Neuronal stem cell (in vitro differentiated cells): Measurements from ENCODE around the gene TMEM178A.
A peak's percentile ranks its signal among the peaks of the same experiment; 100 is the strongest.

ENCODE experiments used
- DNase-seq: peaks from one replicate; pipeline ENCODE4 v3.0.0-alpha.2; 2013; ENCODE audit warnings: low spot score
- H2AFZ ChIP-seq: one replicate; pipeline ENCODE4 v1.6.1; 2013; ENCODE audit warnings: mild to moderate bottlenecking, low read length, inconsistent platforms
- H2AK5ac ChIP-seq: 2 replicates; pipeline ENCODE4 v1.6.1; 2013; ENCODE audit warnings: low read depth, mild to moderate bottlenecking, inconsistent platforms, low read length, moderate library complexity, mixed read lengths
- H2BK120ac ChIP-seq: 2 replicates; pipeline ENCODE4 v1.6.1; 2013; ENCODE audit warnings: low read depth, mild to moderate bottlenecking, inconsistent platforms, low read length, moderate library complexity, mixed read lengths
- H2BK12ac ChIP-seq: one replicate; pipeline ENCODE4 v1.6.1; 2013; ENCODE audit warnings: low read length, inconsistent platforms
- H2BK15ac ChIP-seq: 2 replicates; pipeline ENCODE4 v1.6.1; 2013; ENCODE audit warnings: mild to moderate bottlenecking, low read length, inconsistent platforms, mixed read lengths
- H2BK5ac ChIP-seq: one replicate; pipeline ENCODE4 v1.6.1; 2013; ENCODE audit warnings: inconsistent platforms, mild to moderate bottlenecking, low read length, moderate library complexity
- H3K14ac ChIP-seq: one replicate; pipeline ENCODE4 v1.6.1; 2013; ENCODE audit warnings: low read length, inconsistent platforms
- H3K18ac ChIP-seq: 2 replicates; pipeline ENCODE4 v1.6.1; 2013; ENCODE audit warnings: low read length, inconsistent platforms
- H3K23ac ChIP-seq: 2 replicates; pipeline ENCODE4 v1.6.1; 2013; ENCODE audit warnings: low read depth, mild to moderate bottlenecking, mixed read lengths, low read length, inconsistent platforms; ENCODE audit not compliant: poor library complexity
- H3K27ac ChIP-seq: replicated peaks from 3 replicates; pipeline ENCODE4 v1.5.1; 2013; ENCODE audit warnings: low read length, inconsistent platforms
- H3K27me3 ChIP-seq, 3 experiments: 2 replicates each; pipeline ENCODE4 v1.6.1; 2013; ENCODE audit warnings: low read length in 3 of 3, mild to moderate bottlenecking in 2 of 3, inconsistent platforms in 1 of 3, low read depth in 1 of 3, mixed read lengths in 1 of 3, moderate library complexity in 1 of 3; ENCODE audit not compliant: control insufficient read depth in 3 of 3, insufficient read depth in 3 of 3
- H3K36me3 ChIP-seq, 2 donors: replicated peaks in 1 of 2; 2 replicates each; pipeline ENCODE4 v1.6.1; 2013; ENCODE audit warnings: low read length in 2 of 2; ENCODE audit not compliant: control insufficient read depth in 2 of 2, insufficient read depth in 2 of 2
- H3K4ac ChIP-seq: 2 replicates; pipeline ENCODE4 v1.6.1; 2013; ENCODE audit warnings: inconsistent platforms, mild to moderate bottlenecking, low read length, moderate library complexity
- H3K4me1 ChIP-seq, 2 donors: 1 replicate in 1 of 2; 2 replicates in 1 of 2; pipeline ENCODE4 v1.6.1; 2013; ENCODE audit warnings: low read length in 2 of 2, low read depth in 1 of 2; ENCODE audit not compliant: control insufficient read depth in 2 of 2, insufficient read depth in 1 of 2
- H3K4me2 ChIP-seq: one replicate; pipeline ENCODE4 v1.6.1; 2013; ENCODE audit warnings: mild to moderate bottlenecking, low read length, inconsistent platforms; ENCODE audit not compliant: insufficient read depth, poor library complexity, severe bottlenecking
- H3K4me3 ChIP-seq, 2 donors: 2 replicates each; pipeline ENCODE4 v1.5.1; 2013; ENCODE audit warnings: low read length in 2 of 2, mild to moderate bottlenecking in 2 of 2, inconsistent platforms in 1 of 2, moderate library complexity in 1 of 2
- H3K79me1 ChIP-seq: one replicate; pipeline ENCODE4 v1.6.1; 2013; ENCODE audit warnings: low read depth, mild to moderate bottlenecking, inconsistent platforms, low read length, moderate library complexity
- H3K9ac ChIP-seq: one replicate; pipeline ENCODE4 v1.6.1; 2013; ENCODE audit warnings: mild to moderate bottlenecking, low read depth, low read length, inconsistent platforms; ENCODE audit not compliant: poor library complexity
- H3K9me3 ChIP-seq, 2 donors: replicated peaks in 1 of 2; 2 replicates each; pipeline versions ENCODE3 to v1.6.1; 2013; ENCODE audit warnings: low read length in 2 of 2, mild to moderate bottlenecking in 2 of 2, inconsistent platforms in 1 of 2, low read depth in 1 of 2, mixed read lengths in 1 of 2, moderate library complexity in 1 of 2; ENCODE audit not compliant: control insufficient read depth in 2 of 2, insufficient read depth in 1 of 2
- H4K8ac ChIP-seq: one replicate; pipeline ENCODE4 v1.6.1; 2013; ENCODE audit warnings: low read depth, mild to moderate bottlenecking, inconsistent platforms, low read length, moderate library complexity
- H4K91ac ChIP-seq: one replicate; pipeline ENCODE4 v1.6.1; 2013; ENCODE audit warnings: low read length, low read depth, mild to moderate bottlenecking, inconsistent platforms; ENCODE audit not compliant: poor library complexity
- WGBS, 2 donors: extraction: QIAGEN DNeasy Blood & Tissue Kit; methylation state at CpG; one replicate each; pipeline ENCODE4 v1.1.7; 2013; ENCODE audit warnings: missing lambda C conversion rate in 2 of 2, mixed read lengths in 1 of 2; ENCODE audit not compliant: insufficient read length in 2 of 2, insufficient replicate concordance in 1 of 2; ENCODE audit errors: extremely low coverage in 2 of 2; 5-methylcytosine and 5-hydroxymethylcytosine counted together

TMEM178A gene

GRCh38 chr2:39631718-39632117, 34.0 kb upstream of the TMEM178A start:
- no peak overlapping the region for H3K4me3 ChIP-seq
- H4K8ac ChIP-seq = no peak overlapping the region
- no peaks in the 10 kb centered on the region for H3K36me3 ChIP-seq
- no peak for DNase-seq
- H3K4me1 ChIP-seq = peaks cover 2 to 7% of the 10 kb centered on the region in 2 donors
- H3K79me1 ChIP-seq = no peaks in the 10 kb centered on the region
- H3K14ac ChIP-seq = peak overlapping the region; percentile 10
- H2BK5ac ChIP-seq = no peak overlapping the region
- no peak overlapping the region for H2BK12ac ChIP-seq
- no peak overlapping the region for H3K9ac ChIP-seq
- H2BK15ac ChIP-seq = no peak overlapping the region
- no peak overlapping the region for H3K4me2 ChIP-seq
- H3K23ac ChIP-seq = no peak overlapping the region
- no peak overlapping the region for H3K18ac ChIP-seq
- no peaks in the 10 kb centered on the region for H3K27me3 ChIP-seq
- no peak overlapping the region for H2AFZ ChIP-seq
- WGBS, 2 donors = no CpG with 5 or more reads among the region's 3 CpGs
- H3K27ac ChIP-seq = no peak overlapping the region
- peaks cover 0 to 3% of the 10 kb centered on the region in 2 donors for H3K9me3 ChIP-seq
- no peak overlapping the region for H4K91ac ChIP-seq
- H2BK120ac ChIP-seq = no peak overlapping the region
- H2AK5ac ChIP-seq = no peak overlapping the region
- no peak overlapping the region for H3K4ac ChIP-seq

DNA sequence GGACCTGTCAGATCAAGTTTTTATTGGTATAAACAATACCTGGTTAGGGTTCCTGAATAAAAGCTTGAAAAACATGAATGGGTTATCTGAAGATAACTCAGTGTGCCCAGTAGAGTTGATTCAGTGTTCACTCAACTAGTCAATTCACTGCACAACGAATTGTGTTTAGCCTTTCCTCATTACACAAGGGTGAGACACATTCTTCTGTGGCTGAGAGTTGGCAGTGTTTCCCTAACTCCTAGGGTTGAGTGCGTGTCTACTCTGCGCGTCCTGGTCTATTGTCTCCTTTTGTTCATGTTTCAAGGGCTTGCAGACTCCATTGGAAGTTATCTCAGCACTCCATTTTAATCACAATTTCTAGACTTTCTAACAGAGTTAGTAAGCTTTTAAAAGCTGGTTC, 32.8 kb upstream of the TMEM178A start:
- Histone ChIP-seq H3K4me2 (no peak overlapping the region), H3K36me3 (no peaks in the 10 kb centered on the region), H3K18ac (no peak overlapping the region), H2BK5ac (no peak overlapping the region), H4K8ac (no peak overlapping the region), H2AFZ (peak overlapping the region; percentile 76), H2BK15ac (no peak overlapping the region), H3K9me3 (no peaks in the 10 kb centered on the region), H3K79me1 (no peaks in the 10 kb centered on the region), H3K4ac (no peak overlapping the region), H3K9ac (no peak overlapping the region), H3K23ac (no peak overlapping the region), H2BK120ac (no peak overlapping the region), H3K4me1 (peaks cover 2 to 7% of the 10 kb centered on the region in 2 donors), H2BK12ac (no peak overlapping the region), H3K4me3 (no peak overlapping the region), H3K27me3 (no peaks in the 10 kb centered on the region), H4K91ac (no peak overlapping the region), H3K14ac (no peak overlapping the region), H2AK5ac (no peak overlapping the region), H3K27ac (no peak overlapping the region)
- no peak for DNase-seq
- WGBS, 2 donors = no CpG with 5 or more reads among the region's 4 CpGs

DNA sequence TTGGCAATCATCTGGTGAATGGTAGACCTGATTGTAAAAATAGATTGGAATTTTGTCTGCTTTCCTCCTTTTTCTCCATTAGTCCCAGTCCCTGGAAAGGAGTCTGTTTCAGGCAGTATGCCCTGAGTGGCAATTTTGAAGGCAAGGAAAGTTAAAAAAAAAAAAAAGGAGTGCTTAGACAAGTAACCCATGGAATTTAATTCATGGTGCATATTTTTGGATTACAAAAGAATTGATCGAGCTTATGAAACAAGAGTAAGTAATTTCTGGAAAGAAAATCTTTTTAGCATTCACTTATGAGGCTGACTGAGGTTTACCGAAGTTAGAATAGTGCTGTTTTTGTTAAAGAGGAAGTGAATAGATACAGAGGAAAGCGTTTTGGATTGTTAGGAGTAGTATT, 29.4 kb upstream of the TMEM178A start:
- H3K9me3 ChIP-seq = no peaks in the 10 kb centered on the region
- no peak overlapping the region for H3K27ac ChIP-seq
- no peak overlapping the region for H4K8ac ChIP-seq
- H3K4me3 ChIP-seq = no peak overlapping the region
- H3K36me3 ChIP-seq = no peaks in the 10 kb centered on the region
- H3K14ac ChIP-seq = no peak overlapping the region
- H3K4me1 ChIP-seq = peaks cover 2 to 7% of the 10 kb centered on the region in 2 donors
- H3K4me2 ChIP-seq = no peak overlapping the region
- H3K79me1 ChIP-seq = no peaks in the 10 kb centered on the region
- DNase-seq = no peak
- no peaks in the 10 kb centered on the region for H3K27me3 ChIP-seq
- H2AFZ ChIP-seq = no peak overlapping the region
- no peak overlapping the region for H3K18ac ChIP-seq
- no peak overlapping the region for H3K4ac ChIP-seq
- no peak overlapping the region for H2AK5ac ChIP-seq
- no peak overlapping the region for H2BK5ac ChIP-seq
- H4K91ac ChIP-seq = no peak overlapping the region
- no peak overlapping the region for H2BK120ac ChIP-seq
- H3K23ac ChIP-seq = no peak overlapping the region
- H2BK12ac ChIP-seq = no peak overlapping the region
- H3K9ac ChIP-seq = no peak overlapping the region
- WGBS, 2 donors = no CpG with 5 or more reads among the region's 3 CpGs
- H2BK15ac ChIP-seq = no peak overlapping the region

GRCh38 chr2:39638581-39638980, 27.1 kb upstream of the TMEM178A start:
- no peak overlapping the region for H4K91ac ChIP-seq
- no peaks in the 10 kb centered on the region for H3K36me3 ChIP-seq
- no peak overlapping the region for H2BK15ac ChIP-seq
- no peak overlapping the region for H2BK5ac ChIP-seq
- no peak overlapping the region for H3K4ac ChIP-seq
- no peak for DNase-seq
- H2BK120ac ChIP-seq = no peak overlapping the region
- no peak overlapping the region for H4K8ac ChIP-seq
- H3K4me3 ChIP-seq = no peak overlapping the region
- H3K9me3 ChIP-seq = no peaks in the 10 kb centered on the region
- H3K4me1 ChIP-seq = peaks cover 6 to 14% of the 10 kb centered on the region in 2 donors
- no CpG with 5 or more reads among the region's 3 CpGs for WGBS, 2 donors
- no peak overlapping the region for H2BK12ac ChIP-seq
- no peaks in the 10 kb centered on the region for H3K79me1 ChIP-seq
- H3K27ac ChIP-seq = no peak overlapping the region
- no peak overlapping the region for H3K4me2 ChIP-seq
- H3K14ac ChIP-seq = no peak overlapping the region
- no peak overlapping the region for H2AFZ ChIP-seq
- H3K18ac ChIP-seq = no peak overlapping the region
- H2AK5ac ChIP-seq = no peak overlapping the region
- no peaks in the 10 kb centered on the region for H3K27me3 ChIP-seq
- no peak overlapping the region for H3K9ac ChIP-seq
- H3K23ac ChIP-seq = no peak overlapping the region
